Calu3 (cell line): ENCODE data around the gene ATOSB. TPM values are rescaled to one million over a fixed set of nuclear protein-coding genes. Genes with fewer than 3 reads are reported as not detected.
A peak's percentile ranks its signal among the peaks of the same experiment; 100 is the strongest.

Experiments used
- BruUV-seq: library from RNA; stranded (reverse); fragments of 400-500 nt; replicated peaks from 2 replicates; lab custom pipeline; 2021; lab: Mats Ljungman, UMichigan
- CTCF ChIA-PET: fragments of 300-600 bp; sonication (Branson Sonifier 250); formaldehyde crosslinking; loops from one replicate; lab custom pipeline; 2022; ENCODE audit warnings: antibody characterized with exemption; lab: Charles Lee
- DNase-seq: peaks from one replicate; pipeline ENCODE4 v3.0.0; 2022
- H3K27ac Mint-ChIP-seq: one replicate; pipeline ENCODE4 v1.8.0; 2022; ENCODE audit warnings: mixed read lengths; ENCODE audit not compliant: unreplicated experiment
- H3K27me3 Mint-ChIP-seq: one replicate; pipeline ENCODE4 v1.8.0; 2022; ENCODE audit warnings: mixed read lengths; ENCODE audit not compliant: unreplicated experiment
- H3K36me3 Mint-ChIP-seq: one replicate; pipeline ENCODE4 v1.8.0; 2022; ENCODE audit warnings: mild to moderate bottlenecking, moderate library complexity, mixed read lengths; ENCODE audit not compliant: insufficient read depth, unreplicated experiment
- H3K4me1 Mint-ChIP-seq: one replicate; pipeline ENCODE4 v1.8.0; 2022; ENCODE audit warnings: mild to moderate bottlenecking, low read depth, mixed read lengths; ENCODE audit not compliant: unreplicated experiment
- H3K4me3 Mint-ChIP-seq: one replicate; pipeline ENCODE4 v1.8.0; 2022; ENCODE audit warnings: mild to moderate bottlenecking, low read depth, moderate library complexity, mixed read lengths; ENCODE audit not compliant: unreplicated experiment
- H3K9me3 Mint-ChIP-seq: one replicate; pipeline ENCODE4 v1.8.0; 2022; ENCODE audit warnings: low read depth, mixed read lengths; ENCODE audit not compliant: unreplicated experiment
- intact Hi-C: fragments of 100-400 bp; cut with micrococcal nuclease; formaldehyde crosslinking; loops from one replicate; pipeline ENCODE4 v1.10.0; 2022; ENCODE audit not compliant: unreplicated experiment
- total RNA-seq: library from RNA; stranded (reverse); gene quantifications from 2 replicates; pipeline ENCODE4 v1.2.3, GENCODE V29; 2022
- TF ChIP-seq, protein P1 (sequence below): fragments of 200-600 bp; IDR thresholded peaks from one replicate; pipeline ENCODE4 v1.8.0; 2022; ENCODE audit warnings: antibody characterized with exemption; ENCODE audit not compliant: unreplicated experiment

ATOSB gene
- total RNA-seq, 1 experiment from 2014 or later = 16.8 TPM

DNA sequence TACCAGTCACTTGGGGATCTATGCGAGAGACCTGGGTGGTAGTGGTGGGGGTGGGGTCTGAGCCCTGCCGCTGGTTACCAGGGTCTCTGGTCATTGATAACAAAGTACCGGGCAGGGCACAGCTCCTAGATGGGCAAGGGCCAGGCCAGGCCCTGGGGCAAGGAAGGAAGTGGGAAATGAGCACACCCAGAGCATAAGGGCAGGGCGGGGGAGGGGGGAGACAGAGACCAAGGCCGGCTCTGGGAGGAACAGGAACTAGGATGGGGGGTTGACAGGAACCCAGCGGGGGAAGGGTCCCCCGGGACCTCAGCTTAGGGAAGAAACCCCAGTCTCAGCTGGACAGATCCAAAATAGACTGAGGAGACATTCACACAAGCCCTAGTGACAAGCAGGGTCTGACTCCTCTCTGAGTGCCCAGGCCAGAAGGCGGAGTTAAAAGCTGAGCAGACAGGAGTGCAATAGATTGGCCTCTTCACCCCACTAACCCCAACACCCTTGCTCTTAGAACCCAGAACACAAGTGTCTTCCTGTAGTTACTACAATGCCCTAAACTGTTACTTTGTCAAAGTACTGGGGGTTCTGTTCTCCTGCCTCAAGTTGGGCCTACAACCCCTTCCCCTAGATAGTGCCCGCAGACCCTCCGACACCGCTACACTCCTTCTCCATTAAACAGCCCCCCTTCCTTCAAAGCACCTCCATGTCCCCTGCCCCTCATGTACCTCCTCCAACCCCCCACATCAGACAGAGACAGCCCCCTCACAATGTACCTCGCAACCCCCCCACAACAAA, 628 bp downstream of the ATOSB start:
- peak overlapping the region; percentile 61 for H3K27ac Mint-ChIP-seq
- CTCF ChIA-PET = interaction anchor here (0.8 to 2.4 kb wide), 5 partner anchors 11 to 358 kb away, joined by 3 to 34 read pairs (median 3); partner anchors contain the start of genes STOML2 and UNC13B
- peaks cover 58% of the 10 kb centered on the region for H3K36me3 Mint-ChIP-seq
- peaks cover 2% of the 10 kb centered on the region for H3K9me3 Mint-ChIP-seq
- intact Hi-C loops = loop anchor here (5.0 kb wide), 1 partner anchor 307 kb away; no protein-coding TSS in a partner anchor
- no peaks in the 10 kb centered on the region for H3K27me3 Mint-ChIP-seq
- TSS peak; percentile 40 for BruUV-seq
- H3K4me1 Mint-ChIP-seq = peaks cover 35% of the 10 kb centered on the region
- peak overlapping the region; percentile 89 for H3K4me3 Mint-ChIP-seq
- peak; percentile 18 for DNase-seq
- TF ChIP-seq, protein P1, sequence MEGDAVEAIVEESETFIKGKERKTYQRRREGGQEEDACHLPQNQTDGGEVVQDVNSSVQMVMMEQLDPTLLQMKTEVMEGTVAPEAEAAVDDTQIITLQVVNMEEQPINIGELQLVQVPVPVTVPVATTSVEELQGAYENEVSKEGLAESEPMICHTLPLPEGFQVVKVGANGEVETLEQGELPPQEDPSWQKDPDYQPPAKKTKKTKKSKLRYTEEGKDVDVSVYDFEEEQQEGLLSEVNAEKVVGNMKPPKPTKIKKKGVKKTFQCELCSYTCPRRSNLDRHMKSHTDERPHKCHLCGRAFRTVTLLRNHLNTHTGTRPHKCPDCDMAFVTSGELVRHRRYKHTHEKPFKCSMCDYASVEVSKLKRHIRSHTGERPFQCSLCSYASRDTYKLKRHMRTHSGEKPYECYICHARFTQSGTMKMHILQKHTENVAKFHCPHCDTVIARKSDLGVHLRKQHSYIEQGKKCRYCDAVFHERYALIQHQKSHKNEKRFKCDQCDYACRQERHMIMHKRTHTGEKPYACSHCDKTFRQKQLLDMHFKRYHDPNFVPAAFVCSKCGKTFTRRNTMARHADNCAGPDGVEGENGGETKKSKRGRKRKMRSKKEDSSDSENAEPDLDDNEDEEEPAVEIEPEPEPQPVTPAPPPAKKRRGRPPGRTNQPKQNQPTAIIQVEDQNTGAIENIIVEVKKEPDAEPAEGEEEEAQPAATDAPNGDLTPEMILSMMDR = no peak

DNA sequence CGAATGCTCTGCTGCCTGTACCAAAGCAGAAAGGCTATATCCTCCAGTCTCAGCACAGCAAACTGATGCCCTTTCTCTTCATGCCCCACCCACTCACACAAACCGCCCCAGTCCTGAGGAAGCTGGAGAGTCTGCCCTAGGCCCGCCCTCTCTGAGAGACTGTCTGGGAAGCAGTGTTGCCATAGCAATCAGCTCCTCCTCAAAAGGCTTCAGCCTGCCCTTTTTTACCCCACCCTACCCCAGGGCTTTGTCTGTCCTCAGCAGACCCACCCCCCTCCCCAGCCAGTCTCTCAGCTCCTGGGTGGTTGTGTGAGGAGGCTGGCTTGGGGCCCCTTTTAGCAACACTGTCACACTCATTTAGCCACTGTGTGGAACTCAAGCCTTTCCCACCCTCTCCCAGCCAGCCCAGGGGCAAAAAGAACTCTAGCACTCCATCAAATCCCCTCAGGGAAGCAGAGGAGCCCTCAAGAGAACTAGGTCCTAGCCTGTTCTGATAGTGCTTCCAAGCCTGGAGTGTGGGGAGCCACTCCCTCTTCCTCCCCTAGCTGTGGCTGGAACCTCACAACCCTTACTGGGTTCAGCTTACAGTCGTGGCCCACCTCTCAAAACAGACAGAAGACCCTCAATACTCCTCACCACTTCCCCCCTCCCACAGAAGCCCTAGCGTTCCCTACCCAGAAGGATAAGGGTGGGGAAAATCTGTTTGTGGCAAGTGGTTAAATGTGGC, 1.4 kb downstream of the ATOSB start:
- Mint-ChIP-seq H3K27ac (peak overlapping the region; percentile 61), H3K9me3 (peaks cover 2% of the 10 kb centered on the region), H3K4me1 (peaks cover 43% of the 10 kb centered on the region), H3K27me3 (no peaks in the 10 kb centered on the region), H3K4me3 (peak overlapping the region; percentile 89), H3K36me3 (peaks cover 64% of the 10 kb centered on the region)
- no TSS peak for BruUV-seq
- intact Hi-C loops = loop anchor here (5.0 kb wide), 1 partner anchor 308 kb away; no protein-coding TSS in a partner anchor
- peak; percentile 69 for DNase-seq
- TF ChIP-seq, protein P1 = no peak
- CTCF ChIA-PET = interaction anchor here (1.2 to 1.3 kb wide), 2 partner anchors 47 to 439 kb away, joined by 3 to 4 read pairs; partner anchors contain the start of gene UNC13B

- Mint-ChIP-seq H3K4me1 (peaks cover 43% of the 10 kb centered on the region), H3K9me3 (peaks cover 2% of the 10 kb centered on the region), H3K27me3 (no peaks in the 10 kb centered on the region), H3K36me3 (peaks cover 72% of the 10 kb centered on the region), H3K4me3 (peak overlapping the region; percentile 67), H3K27ac (peak overlapping the region; percentile 40)
- no TSS peak for BruUV-seq
- TF ChIP-seq, protein P1 = no peak
- no peak for DNase-seq
- intact Hi-C loops = loop anchor here (5.0 kb wide), 1 partner anchor 310 kb away; no protein-coding TSS in a partner anchor
- CTCF ChIA-PET = no interaction called here
Observed at GRCh38 chr9:35112257-35113020, 3.2 kb downstream of the ATOSB start.
